Mesodermal cell (in vitro differentiated cells): Measurements from ENCODE around the gene TBC1D2.
A peak's percentile ranks its signal among the peaks of the same experiment; 100 is the strongest.

Source experiments
- H3K27ac ChIP-seq: 2 replicates; pipeline ENCODE4 v1.7.0; 2013; ENCODE audit warnings: mild to moderate bottlenecking, low read depth, low read length, moderate library complexity; ENCODE audit not compliant: severe bottlenecking
- H3K36me3 ChIP-seq: 2 replicates; pipeline ENCODE4 v1.7.1; 2013; ENCODE audit warnings: mild to moderate bottlenecking, low read length, moderate library complexity; ENCODE audit not compliant: control insufficient read depth, insufficient read depth
- H3K4me1 ChIP-seq: one replicate; pipeline ENCODE4 v1.7.1; 2013; ENCODE audit warnings: mild to moderate bottlenecking, low read length; ENCODE audit not compliant: insufficient read depth, control insufficient read depth, poor library complexity, severe bottlenecking
- H3K4me3 ChIP-seq: 2 replicates; pipeline ENCODE4 v1.7.0; 2013; ENCODE audit warnings: low read length, control low read depth, mild to moderate bottlenecking; ENCODE audit not compliant: insufficient read depth, poor library complexity, severe bottlenecking; ENCODE audit errors: extremely low read depth
- H3K9me3 ChIP-seq: 2 replicates; pipeline ENCODE4 v1.7.1; 2013; ENCODE audit warnings: mild to moderate bottlenecking, low read length, moderate library complexity; ENCODE audit not compliant: control insufficient read depth
- WGBS, 2 experiments: methylation state at CpG; one replicate each; pipeline ENCODE4 v1.1.5; 2013; ENCODE audit warnings: missing lambda C conversion rate in 2 of 2; ENCODE audit not compliant: insufficient coverage in 2 of 2; 5-methylcytosine and 5-hydroxymethylcytosine counted together

Gene TBC1D2

GRCh38 chr9:98191671-98192502, 63.6 kb downstream of the TBC1D2 start:
- WGBS, 2 experiments = 5 to 10% methylated on average over 24 to 43 of the region's 47 CpGs
- H3K9me3 ChIP-seq = no peaks in the 10 kb centered on the region
- H3K4me1 ChIP-seq = peaks cover 14% of the 10 kb centered on the region
- no peak overlapping the region for H3K27ac ChIP-seq
- peak overlapping the region; percentile 71 for H3K4me3 ChIP-seq
- H3K36me3 ChIP-seq = no peaks in the 10 kb centered on the region

GRCh38 chr9:98191181-98191608, 64.3 kb downstream of the TBC1D2 start:
- WGBS, 2 experiments = 43 to 50% methylated on average over 3 to 5 of the region's 5 CpGs
- Histone ChIP-seq H3K4me1 (peaks cover 14% of the 10 kb centered on the region), H3K4me3 (peak overlapping the region; percentile 71), H3K27ac (no peak overlapping the region), H3K36me3 (no peaks in the 10 kb centered on the region), H3K9me3 (no peaks in the 10 kb centered on the region)

DNA sequence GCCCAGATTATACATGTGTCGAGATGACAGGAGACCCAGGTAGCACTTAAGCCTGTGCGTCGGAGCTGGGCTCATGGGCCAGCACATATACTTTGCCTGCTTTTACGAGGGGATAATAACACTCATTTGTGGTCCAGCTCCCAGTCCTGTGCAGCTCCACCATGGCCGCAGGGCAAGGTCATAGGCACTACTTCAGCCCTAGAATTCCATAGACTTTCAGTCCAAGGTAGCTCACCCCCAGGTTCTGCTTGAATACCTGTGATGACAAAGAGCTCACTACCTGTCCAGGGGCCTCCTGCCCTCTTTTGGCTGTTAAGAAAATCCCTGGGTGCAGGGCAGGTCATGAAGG, 64.7 kb downstream of the TBC1D2 start:
- H3K27ac ChIP-seq = no peak overlapping the region
- no peak overlapping the region for H3K4me3 ChIP-seq
- H3K36me3 ChIP-seq = no peaks in the 10 kb centered on the region
- peaks cover 15% of the 10 kb centered on the region for H3K4me1 ChIP-seq
- H3K9me3 ChIP-seq = no peaks in the 10 kb centered on the region
- 90 to 91% methylated on average over 5 of the region's 5 CpGs for WGBS, 2 experiments

DNA sequence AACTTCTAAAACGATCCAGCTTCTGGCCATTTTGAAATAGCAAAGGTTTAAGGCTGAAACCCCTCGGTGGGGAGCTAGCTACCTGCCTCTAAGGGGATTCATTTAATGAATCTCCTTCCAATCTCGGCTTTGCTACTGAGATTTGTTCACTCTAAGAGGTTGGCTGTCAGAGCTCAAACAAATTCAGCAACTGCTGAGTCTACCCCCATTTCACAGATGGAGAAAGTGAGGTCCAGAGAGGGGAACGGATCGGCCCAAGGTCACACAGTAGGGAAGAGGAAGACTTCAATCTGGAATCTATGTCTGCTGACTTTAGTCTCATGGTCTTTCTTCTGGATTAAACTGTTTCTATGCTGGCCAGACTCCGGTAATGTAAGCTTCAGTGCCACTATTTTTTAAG, 66.0 kb downstream of the TBC1D2 start:
- no peaks in the 10 kb centered on the region for H3K9me3 ChIP-seq
- no peak overlapping the region for H3K4me3 ChIP-seq
- H3K36me3 ChIP-seq = no peaks in the 10 kb centered on the region
- WGBS, 2 experiments = 100% methylated on average over 3 to 4 of the region's 6 CpGs
- H3K4me1 ChIP-seq = peaks cover 19% of the 10 kb centered on the region
- H3K27ac ChIP-seq = no peak overlapping the region

GRCh38 chr9:98187926-98188325, 67.5 kb downstream of the TBC1D2 start:
- H3K4me1 ChIP-seq = peaks cover 16% of the 10 kb centered on the region
- H3K9me3 ChIP-seq = no peaks in the 10 kb centered on the region
- no peak overlapping the region for H3K27ac ChIP-seq
- peaks cover 3% of the 10 kb centered on the region for H3K36me3 ChIP-seq
- H3K4me3 ChIP-seq = no peak overlapping the region
- 89 to 92% methylated on average over 5 of the region's 5 CpGs for WGBS, 2 experiments

GRCh38 chr9:98186236-98186635, 69.2 kb downstream of the TBC1D2 start:
- H3K4me3 ChIP-seq = no peak overlapping the region
- H3K9me3 ChIP-seq = no peaks in the 10 kb centered on the region
- peaks cover 3% of the 10 kb centered on the region for H3K36me3 ChIP-seq
- no peak overlapping the region for H3K27ac ChIP-seq
- peaks cover 19% of the 10 kb centered on the region for H3K4me1 ChIP-seq
- no CpG with 5 or more reads among the region's 1 CpG for WGBS, 2 experiments

DNA sequence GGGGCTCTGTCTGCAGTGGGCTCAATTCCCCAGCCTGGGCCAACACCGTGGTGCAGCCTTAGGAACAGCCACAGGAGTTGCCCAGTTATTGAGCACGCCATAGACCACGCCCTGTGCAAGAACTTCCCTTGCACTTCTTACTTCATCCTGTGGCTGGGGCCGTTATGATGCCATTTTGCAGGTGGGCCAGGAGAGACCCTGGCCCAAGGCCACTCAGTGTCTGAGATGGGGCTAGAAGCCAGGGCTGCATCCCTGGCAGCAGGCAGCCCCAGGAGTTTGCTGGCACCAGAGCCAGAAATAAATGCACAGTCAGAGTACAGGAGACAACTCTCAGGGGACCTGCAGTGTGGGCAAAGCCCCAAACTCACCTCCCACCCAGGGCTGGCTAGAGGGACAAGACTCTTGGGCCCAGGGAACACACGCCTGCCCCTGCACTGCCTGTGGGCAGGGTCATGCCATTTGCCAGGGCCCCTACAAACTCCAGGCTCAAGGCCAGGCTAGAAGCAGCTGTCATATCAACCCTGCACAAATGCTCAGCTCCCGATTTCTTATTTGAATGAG, 69.8 kb downstream of the TBC1D2 start:
- peaks cover 14% of the 10 kb centered on the region for H3K4me1 ChIP-seq
- H3K27ac ChIP-seq = no peak overlapping the region
- no peaks in the 10 kb centered on the region for H3K9me3 ChIP-seq
- 81 to 84% methylated on average over 6 of the region's 6 CpGs for WGBS, 2 experiments
- no peak overlapping the region for H3K4me3 ChIP-seq
- H3K36me3 ChIP-seq = peaks cover 3% of the 10 kb centered on the region

- 96 to 100% methylated on average over 4 to 5 of the region's 6 CpGs for WGBS, 2 experiments
- H3K36me3 ChIP-seq = peaks cover 3% of the 10 kb centered on the region
- peaks cover 13% of the 10 kb centered on the region for H3K4me1 ChIP-seq
- H3K9me3 ChIP-seq = no peaks in the 10 kb centered on the region
- H3K4me3 ChIP-seq = no peak overlapping the region
- no peak overlapping the region for H3K27ac ChIP-seq
These were observed 70.4 kb downstream of the TBC1D2 start for GRCh38 chr9:98185021-98185567.

DNA sequence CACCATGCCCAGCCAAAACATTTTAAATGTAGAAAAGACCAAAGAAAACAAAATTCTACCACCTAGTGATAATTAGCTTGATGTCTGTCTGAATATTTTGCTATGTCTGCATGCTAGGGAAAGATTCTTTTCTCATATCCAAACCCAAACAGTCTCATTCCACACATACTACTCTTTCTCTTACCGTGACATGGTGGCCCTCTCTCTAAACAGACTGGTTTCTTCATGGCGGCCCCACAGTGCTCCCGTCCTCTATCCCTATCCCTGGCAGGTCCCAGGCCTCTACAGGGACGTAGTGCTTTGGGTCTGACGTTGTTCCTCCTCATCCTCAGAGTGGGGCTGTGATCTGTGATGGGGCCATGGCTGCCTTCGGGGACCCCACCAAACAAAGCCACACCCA, 71.1 kb downstream of the TBC1D2 start:
- peaks cover 13% of the 10 kb centered on the region for H3K4me1 ChIP-seq
- 86 to 93% methylated on average over 2 to 3 of the region's 6 CpGs for WGBS, 2 experiments
- H3K9me3 ChIP-seq = no peaks in the 10 kb centered on the region
- H3K36me3 ChIP-seq = peaks cover 3% of the 10 kb centered on the region
- no peak overlapping the region for H3K27ac ChIP-seq
- no peak overlapping the region for H3K4me3 ChIP-seq

DNA sequence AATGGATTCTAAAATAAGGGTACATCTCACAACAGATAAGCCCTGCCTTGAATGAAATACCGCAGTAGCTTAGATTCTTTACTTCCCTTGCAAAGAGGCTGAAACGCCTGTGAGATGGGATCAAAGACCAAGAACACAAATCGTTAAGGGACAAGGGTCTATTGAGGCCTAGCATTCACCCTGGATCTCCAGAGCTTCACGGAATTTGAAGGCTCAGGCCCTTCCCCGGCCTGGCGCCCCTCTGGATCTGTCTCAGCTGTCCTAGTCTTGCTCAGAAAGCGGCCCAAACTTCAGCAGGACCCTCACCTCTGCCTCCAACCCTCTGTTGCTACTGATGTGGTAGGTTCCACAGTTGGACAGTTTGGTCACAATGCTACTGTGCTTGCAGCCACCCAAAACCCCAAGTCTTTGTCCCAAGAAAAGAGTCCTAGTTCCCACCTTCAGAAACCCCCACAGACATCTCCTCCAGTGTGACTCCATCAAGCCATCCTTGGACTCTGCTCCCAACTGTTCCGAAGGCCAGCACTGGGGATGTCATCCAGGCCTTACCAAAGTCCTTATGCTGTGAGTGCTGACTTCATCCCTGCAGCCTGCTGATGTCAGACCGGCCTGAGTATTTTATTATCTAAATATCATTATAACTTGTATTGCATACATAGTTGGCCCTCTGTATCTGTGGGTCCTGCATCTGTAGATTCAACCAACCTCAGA, 72.4 kb downstream of the TBC1D2 start:
- Histone ChIP-seq H3K27ac (peak overlapping the region; percentile 70), H3K4me3 (no peak overlapping the region), H3K36me3 (peaks cover 3% of the 10 kb centered on the region), H3K9me3 (no peaks in the 10 kb centered on the region), H3K4me1 (peaks cover 13% of the 10 kb centered on the region)
- WGBS, 2 experiments = 92 to 98% methylated on average over 7 to 8 of the region's 9 CpGs
